GM19438 (cell line): Measurements from ENCODE around the gene TENM4.

Experiments used
- ATAC-seq: cut with Tn5 transposase; IDR thresholded peaks from one replicate; pipeline ENCODE4 v1.9.1; 2021; ENCODE audit warnings: low read depth; ENCODE audit not compliant: unreplicated experiment

Gene TENM4

DNA sequence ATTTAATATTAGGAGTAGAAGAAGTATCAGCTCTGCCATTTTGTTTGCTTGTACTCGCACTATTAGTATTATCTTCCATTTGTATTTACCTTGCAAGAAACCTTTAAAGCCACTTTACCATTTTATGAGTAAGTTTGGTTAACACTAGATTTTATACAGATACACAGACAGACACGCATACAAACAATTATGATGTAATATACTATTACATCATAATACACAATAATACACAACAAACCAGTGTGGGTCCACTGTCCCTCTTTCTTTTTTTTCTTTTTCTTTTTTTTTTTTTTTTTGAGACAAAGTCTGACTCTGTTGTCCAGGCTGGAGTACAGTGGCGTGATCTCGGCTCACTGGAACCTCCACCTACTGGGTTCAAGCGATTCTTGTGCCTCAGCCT is 695.9 kb downstream of the TENM4 start:
- ATAC-seq, result no peak

DNA sequence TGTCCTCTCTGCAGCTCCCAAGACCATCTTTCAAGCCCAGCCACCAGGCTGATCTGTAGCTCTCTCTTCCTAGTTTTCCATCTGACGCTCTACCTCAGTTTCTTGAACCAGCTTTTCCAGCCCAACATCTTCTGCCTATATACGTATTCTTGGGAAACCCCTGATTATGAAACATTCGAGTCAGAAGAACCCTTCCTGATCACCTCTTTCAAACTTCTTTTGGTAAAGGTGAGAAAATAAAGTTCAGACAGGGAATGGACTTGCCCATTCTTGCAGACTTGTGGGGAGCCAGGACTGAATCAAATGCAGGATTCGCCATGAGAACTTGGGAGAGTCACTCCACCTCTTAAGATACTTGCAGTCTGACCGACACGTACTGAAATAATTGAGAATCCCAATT is 696.6 kb downstream of the TENM4 start:
- ATAC-seq, result no peak

DNA sequence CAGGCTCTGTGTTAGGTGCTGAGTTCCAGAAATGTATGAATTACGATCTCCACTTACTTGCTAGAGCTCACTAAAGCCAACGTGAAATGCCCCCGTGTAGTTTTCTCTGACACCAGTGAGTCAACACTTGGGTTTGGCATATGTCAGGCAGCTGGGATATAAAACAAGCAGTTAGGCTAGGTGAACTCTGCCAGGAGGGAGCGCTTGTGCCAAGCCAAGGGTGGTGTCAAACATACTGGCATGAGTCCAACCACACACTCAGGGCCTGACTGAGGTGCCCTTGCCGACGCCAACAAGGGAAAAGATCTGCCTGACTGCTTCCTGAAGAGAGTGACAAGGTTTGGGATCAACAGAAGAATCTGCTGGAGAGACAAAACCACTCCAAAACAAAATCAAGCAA is 698.4 kb downstream of the TENM4 start:
- ATAC-seq, result no peak

DNA sequence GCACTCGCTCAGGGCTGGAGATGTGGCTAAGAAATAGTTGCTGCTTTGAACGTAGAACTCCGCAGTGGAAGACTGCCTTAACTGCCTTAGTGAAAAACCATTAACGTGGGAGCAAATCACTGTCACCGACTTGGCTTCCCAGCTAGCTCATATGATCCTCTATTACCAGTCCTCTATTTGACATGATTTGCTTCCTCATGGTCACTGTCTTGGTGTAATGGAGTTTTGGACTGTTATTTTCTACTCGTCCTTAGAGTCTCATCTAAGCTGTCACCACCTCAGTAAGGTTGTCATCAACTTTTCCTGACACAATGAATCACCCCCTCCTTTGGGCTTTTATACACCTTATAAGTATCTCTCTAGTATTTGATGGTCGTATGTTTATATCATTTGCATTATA is 699.1 kb downstream of the TENM4 start:
- no peak for ATAC-seq

DNA sequence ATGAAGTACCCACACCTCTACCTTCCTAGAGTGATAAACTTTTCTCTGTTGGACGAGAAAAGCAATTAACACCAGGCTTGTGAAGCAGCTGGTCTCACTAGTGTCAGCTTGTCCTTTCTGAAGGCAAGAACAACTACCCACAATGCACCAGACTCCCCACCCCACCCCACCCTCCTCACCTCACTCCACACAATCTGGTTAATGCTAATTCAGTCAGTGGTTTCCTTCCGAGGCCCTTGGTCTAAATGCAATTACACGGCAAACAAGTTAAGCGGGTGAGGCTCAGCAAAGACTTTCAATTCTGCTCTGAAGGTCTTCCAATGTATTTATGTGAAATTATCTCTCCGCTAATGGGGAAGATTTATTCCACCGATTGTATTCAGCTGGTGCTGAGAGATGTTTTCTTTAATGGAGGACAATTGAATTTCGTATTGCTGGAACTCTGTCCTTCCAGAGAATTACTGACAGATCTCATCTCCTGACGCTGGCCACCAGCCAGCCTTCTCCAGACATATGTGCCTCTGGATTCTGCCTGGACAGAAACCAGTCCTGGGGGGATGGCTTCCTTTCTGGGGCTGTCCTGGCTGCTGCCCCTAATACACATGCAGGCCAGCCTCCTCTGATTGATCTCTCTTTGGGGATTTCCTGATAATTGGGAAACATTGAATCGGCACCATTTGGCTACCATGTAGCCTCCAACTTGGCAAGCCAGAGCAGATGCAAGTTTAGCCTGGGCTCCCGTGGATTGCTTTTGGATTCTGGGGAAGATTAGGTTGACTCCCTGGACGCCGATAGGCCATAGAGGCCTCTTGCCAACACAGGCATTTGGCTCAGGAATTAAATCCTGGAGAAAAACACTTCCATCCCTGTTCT is 700.4 kb downstream of the TENM4 start:
- ATAC-seq, result no peak

DNA sequence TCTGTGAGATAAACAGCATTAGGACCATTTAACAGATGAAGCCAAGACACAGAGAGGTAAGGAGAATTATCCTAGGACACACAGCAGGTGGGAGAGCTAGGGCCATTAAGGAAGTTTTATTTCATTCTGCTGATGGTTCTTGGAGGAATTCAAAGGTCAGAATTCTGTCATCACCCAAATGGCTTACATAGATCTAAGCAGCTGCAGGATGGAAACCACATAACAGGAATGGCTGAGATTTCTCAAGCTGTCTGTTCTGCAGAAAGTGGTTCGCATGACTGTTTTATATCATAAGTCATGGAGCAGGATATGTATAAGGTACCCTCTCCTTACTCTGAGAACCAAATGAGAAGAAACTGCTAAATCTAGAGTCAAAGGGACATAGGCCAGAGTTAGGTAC is 702.9 kb downstream of the TENM4 start:
- ATAC-seq, result no peak

DNA sequence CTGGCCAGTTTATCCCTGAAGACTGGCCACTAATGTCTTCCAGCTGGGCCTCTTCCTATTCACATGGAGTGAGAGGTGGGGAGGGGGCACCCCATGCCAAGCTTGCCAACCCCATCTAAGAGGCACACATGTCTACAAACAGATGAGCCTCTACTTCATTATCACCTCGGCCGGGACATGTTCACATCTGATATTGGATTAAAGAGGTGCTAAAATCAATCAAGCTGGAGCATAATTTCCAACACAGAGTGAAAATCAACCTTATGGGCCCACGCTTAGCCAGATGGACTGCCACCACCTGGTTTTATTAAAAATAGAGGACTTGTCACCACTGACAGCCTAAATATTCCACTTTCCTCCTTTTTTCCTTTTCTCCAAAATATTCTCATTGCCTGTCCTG is 703.5 kb downstream of the TENM4 start:
- no peak for ATAC-seq

DNA sequence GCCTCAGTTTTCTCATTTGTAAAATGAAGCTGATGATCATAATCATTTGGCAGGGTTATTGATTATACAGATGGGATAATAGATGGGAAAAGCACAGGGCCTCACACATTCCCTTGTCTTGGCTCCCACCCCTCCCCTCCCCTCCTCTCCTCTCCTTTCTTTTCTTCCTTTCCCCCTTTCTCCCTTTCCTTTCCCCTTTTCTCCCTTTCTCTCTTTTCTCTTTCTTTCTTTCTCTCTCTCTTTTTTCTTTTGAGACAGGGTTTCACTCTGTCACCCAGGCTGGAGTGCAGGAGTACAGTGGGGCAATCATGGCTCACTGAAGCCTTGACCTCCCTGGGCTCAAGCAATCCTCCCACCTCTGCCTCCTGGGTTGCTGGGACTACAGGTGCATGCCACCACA is 705.1 kb downstream of the TENM4 start:
- ATAC-seq, result no peak

DNA sequence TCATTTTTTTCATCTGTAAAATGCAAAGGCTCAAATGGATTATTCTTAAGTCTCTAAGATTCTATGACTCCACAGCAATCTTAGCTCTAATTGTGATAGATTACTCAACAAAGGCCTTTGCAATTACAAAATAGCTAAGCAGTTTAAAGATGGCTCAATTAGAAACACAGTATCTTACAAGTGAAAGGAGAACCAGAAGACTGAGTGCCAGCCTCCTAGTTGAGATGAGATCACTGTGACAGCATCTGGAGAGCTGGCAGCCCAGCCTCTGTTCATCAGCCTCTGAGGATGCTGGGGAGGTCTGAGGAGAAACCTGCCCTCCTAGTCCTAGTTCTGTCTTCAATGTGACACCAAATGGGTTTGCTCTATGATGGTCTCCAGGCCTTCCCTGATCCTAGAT is 707.8 kb downstream of the TENM4 start:
- ATAC-seq, result no peak

DNA sequence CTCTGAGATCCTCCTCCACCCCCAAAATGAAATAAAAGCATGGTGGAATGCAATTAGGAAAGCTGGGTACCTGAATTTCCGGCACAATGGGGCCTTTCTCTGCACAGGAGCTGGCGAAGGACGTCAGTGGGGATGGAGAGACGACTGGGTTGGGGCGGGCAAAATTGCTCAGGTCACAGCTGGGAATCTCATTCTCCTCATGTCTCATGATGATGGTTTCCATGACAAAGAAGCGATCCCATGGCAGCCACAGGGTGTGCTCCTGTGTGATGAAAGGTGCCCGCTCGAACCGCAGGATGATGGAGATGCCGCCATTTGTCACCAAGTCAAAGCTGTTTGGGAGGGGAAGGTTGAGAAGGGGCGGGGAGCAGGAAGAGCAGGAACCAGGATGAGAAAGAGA is 708.6 kb downstream of the TENM4 start:
- ATAC-seq, result no peak

DNA sequence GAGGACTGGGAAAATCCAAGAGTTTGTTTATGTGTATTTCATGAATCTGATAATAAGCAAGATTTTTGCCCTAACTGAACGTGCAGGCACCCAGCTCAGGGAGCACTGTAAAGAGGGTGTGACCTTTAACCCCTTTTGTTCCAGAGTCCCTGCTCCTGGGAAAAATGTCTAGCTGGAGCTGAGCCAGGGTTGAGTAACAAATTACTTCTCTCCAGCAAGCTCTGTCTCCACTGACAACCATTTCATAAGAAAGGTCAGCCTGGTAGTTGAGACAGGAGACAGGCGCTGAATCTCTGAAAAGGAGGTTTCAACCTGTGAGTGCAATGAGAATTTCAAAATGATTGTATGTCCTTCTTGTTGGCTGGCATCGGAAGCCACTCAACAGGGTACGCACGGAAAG is 709.8 kb downstream of the TENM4 start:
- no peak for ATAC-seq

DNA sequence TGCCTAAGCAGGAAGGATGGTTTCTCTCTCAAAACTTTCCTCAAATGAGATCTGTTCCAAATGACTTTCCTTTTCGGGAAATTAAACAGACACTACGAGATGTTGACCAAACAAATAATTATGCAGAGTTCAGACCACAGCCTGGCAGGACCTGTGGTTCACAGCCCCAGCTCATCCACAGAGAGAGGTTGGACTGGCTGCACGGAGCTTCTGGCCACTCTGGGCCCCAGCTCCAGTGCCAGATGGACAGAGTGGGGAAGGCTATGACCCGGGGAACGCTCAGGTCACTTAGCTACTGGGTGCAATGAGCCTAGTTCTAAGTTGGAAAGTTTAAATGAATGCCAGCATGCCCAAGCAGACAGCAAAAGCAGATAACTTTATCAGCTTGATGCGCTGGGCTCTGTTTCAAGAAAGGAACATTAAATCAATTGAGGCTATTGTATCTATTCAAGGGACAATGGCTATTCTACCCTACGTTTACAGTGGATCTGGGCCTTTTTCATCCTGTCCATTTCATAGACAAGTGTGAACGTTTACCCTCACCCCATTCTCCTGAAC is 710.5 kb downstream of the TENM4 start:
- ATAC-seq, result no peak

DNA sequence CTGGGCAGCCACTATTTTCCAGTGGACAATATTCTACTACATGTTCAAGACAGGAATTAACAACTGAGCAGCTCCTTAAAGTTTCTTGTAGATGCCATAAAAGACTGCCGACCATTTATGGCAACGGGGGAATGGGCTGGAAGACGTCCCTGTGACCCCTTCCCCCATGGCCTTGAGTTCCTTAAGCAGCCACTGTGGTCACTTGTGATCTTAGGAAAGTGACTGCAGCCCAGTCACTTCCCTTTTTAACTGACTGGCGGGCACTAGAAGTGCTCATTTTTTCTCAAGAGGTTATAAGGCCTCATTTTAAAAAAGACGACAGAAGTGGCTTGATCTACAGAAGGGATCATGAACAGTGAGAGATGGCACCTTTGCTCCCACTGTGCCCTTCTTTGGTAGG is 713.0 kb downstream of the TENM4 start:
- no peak for ATAC-seq

DNA sequence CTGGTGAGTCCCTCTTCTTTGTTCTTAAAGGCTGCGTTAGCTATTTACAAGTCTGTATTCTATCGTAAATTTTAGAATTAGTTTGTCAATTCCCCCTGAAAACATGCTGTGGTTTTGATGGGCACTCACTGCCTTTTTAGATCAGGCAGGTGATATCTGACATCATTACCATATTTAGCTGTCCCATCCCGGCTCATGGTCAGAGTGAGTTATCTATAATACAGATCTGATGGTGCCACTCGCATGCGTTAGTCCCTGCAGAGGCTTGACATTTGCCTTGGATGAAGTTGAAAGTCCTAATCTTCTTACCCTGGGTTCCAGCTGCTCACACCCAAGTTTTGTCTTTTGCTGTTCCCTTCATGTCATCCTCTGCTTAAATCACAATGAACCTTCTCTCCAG is 715.6 kb downstream of the TENM4 start:
- ATAC-seq, result no peak

DNA sequence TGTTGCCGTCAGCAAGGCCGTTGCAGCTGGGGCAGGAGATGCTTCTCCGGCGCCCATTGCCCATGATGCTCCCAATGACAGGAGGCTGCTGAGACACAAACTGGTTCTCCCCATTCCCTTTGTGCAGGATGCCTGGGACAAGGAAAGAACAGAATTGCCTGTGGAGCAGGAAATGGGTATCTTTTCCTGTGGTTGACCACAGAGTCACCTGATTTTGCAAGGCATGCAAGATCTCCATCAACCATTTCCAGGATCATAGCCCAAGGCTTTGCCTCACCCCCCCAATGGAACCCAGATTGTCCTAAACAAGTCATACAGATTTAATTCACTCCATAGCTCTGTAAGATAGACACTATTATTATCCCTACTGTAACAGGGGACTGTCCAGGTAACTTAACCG is 718.0 kb downstream of the TENM4 start:
- ATAC-seq, result no peak

DNA sequence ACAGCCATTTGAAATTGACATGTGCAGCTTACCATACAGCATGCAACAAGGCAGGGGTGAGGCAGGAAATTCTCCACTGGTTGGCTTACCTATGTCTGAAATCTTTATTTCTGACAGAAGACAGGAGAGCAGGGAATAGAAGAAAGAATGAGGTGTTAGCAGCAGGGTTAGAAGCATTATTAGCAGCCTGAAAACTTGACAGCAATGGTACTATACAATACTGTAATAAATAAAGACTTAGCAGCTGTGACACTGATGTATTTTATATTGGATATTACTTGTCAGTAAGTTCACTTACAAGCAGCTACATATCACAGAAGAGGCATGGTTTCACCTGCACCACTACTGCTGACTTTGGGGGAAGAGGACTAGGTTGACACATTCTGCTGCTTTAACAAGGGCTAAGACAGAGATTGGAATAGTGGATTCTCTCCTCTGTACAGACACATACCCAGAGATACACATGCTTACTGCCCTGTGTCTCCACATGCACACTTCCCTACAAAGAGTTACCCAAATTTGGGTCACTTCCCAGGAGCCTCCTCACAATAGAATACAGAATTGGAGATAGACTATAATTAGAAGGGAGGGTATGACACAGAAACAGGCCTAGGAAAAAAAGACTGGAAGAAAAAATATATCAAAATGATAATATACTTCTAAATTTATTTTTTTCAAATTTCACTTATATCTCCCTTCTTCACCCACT is 720.4 kb downstream of the TENM4 start:
- no peak for ATAC-seq

DNA sequence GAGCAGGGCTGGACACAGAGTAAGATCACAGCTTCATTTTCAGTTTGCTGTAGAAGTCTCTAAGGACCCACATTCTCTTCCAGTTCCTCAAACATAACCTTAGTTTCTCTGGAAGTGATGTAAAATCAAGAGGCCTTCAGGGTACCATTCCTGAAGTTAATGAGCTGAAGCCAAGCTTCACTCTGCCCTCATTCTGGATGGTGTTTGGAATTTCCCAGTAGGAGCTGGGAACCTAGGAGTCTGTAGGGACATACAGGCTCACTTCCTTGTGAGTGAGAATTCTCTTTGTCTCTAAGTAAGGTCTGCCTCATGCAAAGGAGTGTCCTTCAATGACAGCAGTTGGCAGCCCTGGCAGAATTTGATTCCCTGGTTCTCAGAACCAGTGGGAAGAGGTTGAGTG is 723.8 kb downstream of the TENM4 start:
- no peak for ATAC-seq

DNA sequence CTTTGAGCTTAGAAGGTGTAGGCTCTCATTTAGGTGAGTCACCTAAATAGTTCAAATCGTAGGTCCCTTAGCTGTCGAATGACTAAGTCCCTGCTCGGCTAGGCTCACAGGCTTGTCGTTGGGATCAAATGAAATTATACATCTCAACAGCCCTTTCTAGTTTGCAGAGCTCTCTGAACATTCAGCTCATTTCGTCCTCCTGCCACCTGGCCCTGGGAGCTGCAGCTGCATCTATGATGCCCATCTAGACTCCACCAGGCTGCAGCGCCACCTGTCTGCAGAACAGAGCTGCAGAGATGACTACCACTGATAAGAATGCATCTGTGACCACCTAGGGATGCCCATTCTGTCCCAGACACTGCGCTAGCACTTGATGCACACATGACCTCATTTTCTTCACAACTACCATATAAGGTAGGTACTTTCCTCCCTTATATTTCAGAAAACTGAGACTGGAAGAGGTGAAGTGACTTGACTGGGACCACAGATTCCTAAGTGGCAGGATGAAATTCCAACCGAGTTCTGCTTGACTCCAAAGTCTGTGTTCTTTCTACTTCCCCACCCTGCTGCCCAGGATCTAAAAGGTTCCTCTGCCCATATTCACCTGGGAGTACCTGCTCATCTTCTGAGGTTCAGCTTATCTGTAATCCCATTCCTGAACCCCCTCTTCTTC is 725.1 kb downstream of the TENM4 start:
- no peak for ATAC-seq

DNA sequence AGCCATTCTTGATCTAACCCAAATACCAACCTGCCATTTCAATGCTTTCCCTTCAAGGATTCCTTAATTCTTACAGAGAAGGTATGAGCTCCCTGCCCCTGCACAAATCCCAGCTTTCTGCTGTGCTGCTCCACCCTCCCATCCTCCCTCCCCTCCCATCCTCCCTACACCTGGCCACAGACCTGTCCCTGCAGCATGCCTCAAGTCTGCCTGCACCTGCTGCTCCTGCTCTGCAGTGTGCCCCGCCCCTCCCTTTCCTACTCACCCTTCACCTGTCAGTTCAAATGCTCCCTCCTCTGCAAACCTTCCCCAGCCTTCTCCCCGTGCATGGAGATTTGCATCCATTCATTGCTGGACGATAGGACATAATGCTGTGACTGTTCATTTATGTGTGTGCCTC is 726.3 kb downstream of the TENM4 start:
- ATAC-seq, result no peak

DNA sequence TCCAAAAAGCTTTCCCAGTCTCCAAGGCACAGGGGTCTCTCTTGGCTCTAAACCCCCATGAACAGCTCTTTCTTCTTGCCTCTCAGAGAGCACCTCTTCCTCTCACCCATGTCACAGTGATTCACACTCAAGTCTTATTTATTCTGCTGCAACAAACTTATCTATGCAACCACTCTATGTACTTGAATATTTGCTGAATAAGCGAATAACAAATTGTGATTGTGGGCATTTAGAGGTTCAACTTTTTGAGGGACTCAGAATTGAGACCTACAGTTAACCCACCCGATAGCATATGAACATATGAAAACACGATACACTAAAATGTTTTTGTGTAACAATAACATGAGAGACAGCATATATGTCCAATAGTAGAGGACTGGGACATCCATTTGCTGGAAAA is 729.1 kb downstream of the TENM4 start:
- ATAC-seq, result no peak

DNA sequence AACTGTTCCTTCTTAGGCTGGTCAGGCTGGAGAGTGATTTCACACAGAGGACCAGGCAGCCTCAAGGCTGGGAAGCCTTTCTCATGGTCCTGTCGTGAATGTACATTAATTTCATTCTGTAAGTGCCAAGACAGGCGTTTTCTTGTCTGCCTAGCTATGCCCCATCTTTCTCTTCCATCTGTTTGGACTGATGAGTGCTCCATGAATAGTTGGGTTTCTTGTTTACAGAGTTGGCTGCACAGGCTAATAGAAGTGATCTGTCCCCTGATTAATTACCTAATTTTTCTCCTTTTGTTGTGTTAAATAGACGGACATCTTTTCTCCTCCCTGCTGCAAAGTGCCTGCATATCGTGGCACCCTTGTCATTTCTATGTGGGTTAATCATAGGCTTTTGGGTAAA is 730.4 kb downstream of the TENM4 start:
- ATAC-seq, result no peak
